Astrocyte (in vitro differentiated cells and primary cell): Measurements from ENCODE around the gene RASSF5. TPM values are rescaled to one million over a fixed set of nuclear protein-coding genes. Genes with fewer than 3 reads are reported as not detected.

Experiments used
- DNase-seq: peaks from one replicate; pipeline ENCODE4 v3.0.0-alpha.2; 2010; ENCODE audit warnings: low read depth
- FAIRE-seq: peaks from 2 replicates; lab custom pipeline; 2011; peaks lifted over from hg19 to GRCh38; lab: Jason Lieb, UNC
- H2AFZ ChIP-seq: 2 replicates; pipeline ENCODE4 v1.6.0; 2012; ENCODE audit warnings: low read depth, low read length, inconsistent platforms
- H3K27ac ChIP-seq: 2 replicates; pipeline ENCODE4 v1.5.1; 2011; ENCODE audit warnings: low read depth, low read length, inconsistent platforms
- H3K27me3 ChIP-seq: 2 replicates; pipeline ENCODE4 v1.6.0; 2011; ENCODE audit warnings: low read length, inconsistent platforms; ENCODE audit not compliant: insufficient read depth
- H3K36me3 ChIP-seq: 2 replicates; pipeline ENCODE4 v1.5.1; 2011; ENCODE audit warnings: low read length, inconsistent platforms; ENCODE audit not compliant: insufficient read depth
- H3K4me1 ChIP-seq: 2 replicates; pipeline ENCODE4 v1.5.1; 2011; ENCODE audit warnings: low read length, inconsistent platforms; ENCODE audit not compliant: insufficient read depth
- H3K4me2 ChIP-seq: 2 replicates; pipeline ENCODE4 v1.6.0; 2012; ENCODE audit warnings: low read length, inconsistent platforms
- H3K4me3 ChIP-seq: 2 replicates; pipeline ENCODE4 v1.5.1; 2011; ENCODE audit warnings: low read depth, mild to moderate bottlenecking, low read length, inconsistent platforms; ENCODE audit not compliant: insufficient read depth
- H3K79me2 ChIP-seq: 2 replicates; pipeline ENCODE4 v1.6.0; 2012; ENCODE audit warnings: mild to moderate bottlenecking, low read length, inconsistent platforms; ENCODE audit not compliant: insufficient read depth
- H3K9ac ChIP-seq: 2 replicates; pipeline ENCODE4 v1.6.0; 2012; ENCODE audit warnings: mild to moderate bottlenecking, low read length, inconsistent platforms
- H3K9me3 ChIP-seq: 2 replicates; pipeline ENCODE4 v1.5.1; 2012; ENCODE audit warnings: low read depth, mild to moderate bottlenecking, low read length, inconsistent platforms; ENCODE audit not compliant: insufficient read depth
- H4K20me1 ChIP-seq: 2 replicates; pipeline ENCODE4 v1.6.0; 2012; ENCODE audit warnings: low read length, inconsistent platforms; ENCODE audit not compliant: insufficient read depth
- H3K27ac Mint-ChIP-seq: one replicate; pipeline ENCODE4 v1.8.0; 2021; ENCODE audit warnings: mild to moderate bottlenecking, mixed read lengths; ENCODE audit not compliant: unreplicated experiment
- H3K27me3 Mint-ChIP-seq: one replicate; pipeline ENCODE4 v1.8.0; 2021; ENCODE audit warnings: low read depth, mixed read lengths; ENCODE audit not compliant: unreplicated experiment
- H3K36me3 Mint-ChIP-seq: one replicate; pipeline ENCODE4 v1.8.0; 2021; ENCODE audit warnings: low read depth, mixed read lengths; ENCODE audit not compliant: unreplicated experiment
- H3K4me1 Mint-ChIP-seq: one replicate; pipeline ENCODE4 v1.8.0; 2021; ENCODE audit warnings: low read depth, mixed read lengths; ENCODE audit not compliant: unreplicated experiment
- H3K4me3 Mint-ChIP-seq: one replicate; pipeline ENCODE4 v1.8.0; 2021; ENCODE audit warnings: mild to moderate bottlenecking, moderate library complexity, mixed read lengths; ENCODE audit not compliant: unreplicated experiment
- H3K9me3 Mint-ChIP-seq: one replicate; pipeline ENCODE4 v1.8.0; 2021; ENCODE audit warnings: mild to moderate bottlenecking, mixed read lengths; ENCODE audit not compliant: unreplicated experiment
- CTCF ChIP-seq: IDR thresholded peaks from 2 replicates; pipeline ENCODE4 v1.5.1; 2011; ENCODE audit warnings: low read depth, mild to moderate bottlenecking, inconsistent platforms, low read length, moderate library complexity; ENCODE audit not compliant: insufficient read depth
- EZH2 ChIP-seq: IDR thresholded peaks from 2 replicates; pipeline ENCODE4 v1.6.1; 2012; ENCODE audit warnings: mild to moderate bottlenecking, low read length, inconsistent platforms; ENCODE audit not compliant: insufficient read depth
- total RNA-seq: library from RNA; stranded (reverse); gene quantifications from 2 replicates; pipeline ENCODE4 v1.2.1, GENCODE V29; 2021

The RASSF5 gene
- total RNA-seq, 1 donor from 2014 or later = 0.43 TPM

GRCh38 chr1:206470692-206471414 is 36.5 kb upstream of the RASSF5 start:
- H4K20me1 ChIP-seq = peaks cover 13% of the 10 kb centered on the region
- H3K27me3 ChIP-seq = no peaks in the 10 kb centered on the region
- Mint-ChIP-seq H3K4me3 (peak overlapping the region; percentile 84), H3K27me3 (peaks cover under 1% of the 10 kb centered on the region), H3K9me3 (no peaks in the 10 kb centered on the region), H3K4me1 (peaks cover 34% of the 10 kb centered on the region), H3K27ac (peak overlapping the region; percentile 41), H3K36me3 (peaks cover 10% of the 10 kb centered on the region)
- peak overlapping the region; percentile 64 for H3K27ac ChIP-seq
- TF ChIP-seq EZH2 (no peak), CTCF (no peak)
- H3K79me2 ChIP-seq = peaks cover 7% of the 10 kb centered on the region
- peak overlapping the region; percentile 83 for H3K9ac ChIP-seq
- H3K4me3 ChIP-seq = peak overlapping the region; percentile 79
- H2AFZ ChIP-seq = peak overlapping the region; percentile 78
- DNase-seq (peak; percentile 82), FAIRE-seq (no peak)
- H3K4me1 ChIP-seq = peaks cover 38% of the 10 kb centered on the region
- H3K9me3 ChIP-seq = no peaks in the 10 kb centered on the region
- peaks cover 2% of the 10 kb centered on the region for H3K36me3 ChIP-seq
- peak overlapping the region; percentile 98 for H3K4me2 ChIP-seq

- Mint-ChIP-seq H3K27ac (peak overlapping the region; percentile 26), H3K27me3 (peaks cover 4% of the 10 kb centered on the region), H3K9me3 (no peaks in the 10 kb centered on the region), H3K36me3 (peaks cover 16% of the 10 kb centered on the region), H3K4me3 (peak overlapping the region; percentile 84), H3K4me1 (peaks cover 34% of the 10 kb centered on the region)
- H2AFZ ChIP-seq = no peak overlapping the region
- no peak overlapping the region for H3K27ac ChIP-seq
- peak overlapping the region; percentile 83 for H3K9ac ChIP-seq
- peaks cover 2% of the 10 kb centered on the region for H3K36me3 ChIP-seq
- no peak for TF ChIP-seq EZH2
- TF ChIP-seq CTCF = no peak
- no peaks in the 10 kb centered on the region for H3K27me3 ChIP-seq
- H3K4me1 ChIP-seq = peaks cover 38% of the 10 kb centered on the region
- FAIRE-seq (no peak), DNase-seq (no peak)
- peaks cover 13% of the 10 kb centered on the region for H4K20me1 ChIP-seq
- peaks cover 7% of the 10 kb centered on the region for H3K79me2 ChIP-seq
- H3K4me3 ChIP-seq = peak overlapping the region; percentile 79
- no peaks in the 10 kb centered on the region for H3K9me3 ChIP-seq
- H3K4me2 ChIP-seq = peak overlapping the region; percentile 98
Observed at GRCh38 chr1:206471415-206471801, 35.9 kb upstream of the RASSF5 start.

- peak overlapping the region; percentile 54 for H3K9ac ChIP-seq
- Mint-ChIP-seq H3K4me1 (peaks cover 30% of the 10 kb centered on the region), H3K27me3 (peaks cover 4% of the 10 kb centered on the region), H3K4me3 (peak overlapping the region; percentile 84), H3K27ac (no peak overlapping the region), H3K9me3 (no peaks in the 10 kb centered on the region), H3K36me3 (peaks cover 21% of the 10 kb centered on the region)
- no peaks in the 10 kb centered on the region for H3K9me3 ChIP-seq
- H4K20me1 ChIP-seq = peaks cover 13% of the 10 kb centered on the region
- peaks cover 7% of the 10 kb centered on the region for H3K79me2 ChIP-seq
- DNase-seq = no peak
- no peak for FAIRE-seq
- H3K36me3 ChIP-seq = peaks cover 2% of the 10 kb centered on the region
- H3K27ac ChIP-seq = peak overlapping the region; percentile 39
- no peak overlapping the region for H2AFZ ChIP-seq
- peak overlapping the region; percentile 85 for H3K4me2 ChIP-seq
- peaks cover 38% of the 10 kb centered on the region for H3K4me1 ChIP-seq
- peak overlapping the region; percentile 79 for H3K4me3 ChIP-seq
- no peaks in the 10 kb centered on the region for H3K27me3 ChIP-seq
- TF ChIP-seq EZH2 = no peak
- no peak for TF ChIP-seq CTCF
Observed at GRCh38 chr1:206472024-206472423, 35.3 kb upstream of the RASSF5 start.
